Immature natural killer cell (primary cell): ENCODE results near the gene MAGI1. TPM values are rescaled to one million over a fixed set of nuclear protein-coding genes. Genes with fewer than 3 reads are reported as not detected.

Source experiments
- DNase-seq, 3 donors: peaks; one replicate each; pipeline ENCODE4 v3.0.0; 2022; ENCODE audit warnings: mixed read lengths in 1 of 3
- H3K27ac Mint-ChIP-seq, 6 donors: one replicate each; pipeline ENCODE4 v1.8.0; 2020; ENCODE audit warnings: mixed read lengths in 6 of 6, mild to moderate bottlenecking in 5 of 6, inconsistent platforms in 4 of 6, moderate library complexity in 3 of 6
- H3K27me3 Mint-ChIP-seq, 3 donors: one replicate each; pipeline ENCODE4 v1.8.0; 2020 to 2021; ENCODE audit warnings: low read depth in 3 of 3, mild to moderate bottlenecking in 3 of 3, mixed read lengths in 3 of 3, moderate library complexity in 3 of 3, inconsistent platforms in 1 of 3
- H3K36me3 Mint-ChIP-seq, 3 donors: one replicate each; pipeline ENCODE4 v1.8.0; 2020; ENCODE audit warnings: mixed read lengths in 3 of 3, inconsistent platforms in 2 of 3, mild to moderate bottlenecking in 2 of 3
- H3K4me1 Mint-ChIP-seq, 2 donors: one replicate each; pipeline ENCODE4 v1.8.0; 2020; ENCODE audit warnings: inconsistent platforms in 2 of 2, mild to moderate bottlenecking in 2 of 2, mixed read lengths in 2 of 2, moderate library complexity in 1 of 2
- H3K4me3 Mint-ChIP-seq, 5 donors: one replicate each; pipeline ENCODE4 v1.8.0; 2020; ENCODE audit warnings: mild to moderate bottlenecking in 5 of 5, mixed read lengths in 5 of 5, inconsistent platforms in 3 of 5, moderate library complexity in 3 of 5
- H3K9me3 Mint-ChIP-seq, 6 donors: one replicate each; pipeline ENCODE4 v1.8.0; 2020; ENCODE audit warnings: mild to moderate bottlenecking in 6 of 6, mixed read lengths in 6 of 6, inconsistent platforms in 4 of 6, moderate library complexity in 3 of 6
- polyA plus RNA-seq, 3 donors: library from polyadenylated mRNA; unstranded; fragments of 300-500 nt; fragmentation: Illumina TruSeq; gene quantifications; one replicate each; pipeline ENCODE4 v1.2.3, GENCODE V29; 2021

MAGI1 gene
- polyA plus RNA-seq, 3 donors from 2014 or later, result not detected

DNA sequence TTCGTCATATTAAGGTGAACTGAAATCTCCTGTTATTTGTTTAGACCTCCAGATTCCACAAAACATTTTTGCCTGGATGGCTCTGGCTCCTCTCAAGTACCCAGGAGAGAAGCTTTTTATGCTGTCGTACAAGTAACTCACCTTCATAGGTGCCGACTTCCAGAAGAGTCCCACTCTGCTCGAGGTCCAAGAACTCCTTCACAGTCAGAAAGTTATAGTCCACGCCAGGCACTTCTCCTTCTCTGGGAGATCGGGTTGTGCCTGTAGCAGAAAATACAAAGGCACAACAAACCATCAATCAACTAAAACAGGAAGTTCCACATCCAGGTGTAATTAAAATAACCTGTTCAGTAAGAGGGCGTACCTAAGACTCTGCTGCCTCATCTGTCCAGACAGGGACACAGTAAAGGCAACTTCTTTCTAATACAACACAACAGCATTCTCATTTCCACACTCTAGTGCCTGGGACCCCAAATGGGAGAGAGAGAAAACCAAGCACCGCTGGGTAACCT lies 545.3 kb downstream of the MAGI1 start:
- peaks cover 0 to 4% (median 0%) of the 10 kb centered on the region in 3 donors for H3K36me3 Mint-ChIP-seq
- H3K27me3 Mint-ChIP-seq, result peaks cover 0 to 3% (median 0%) of the 10 kb centered on the region in 3 donors
- H3K4me3 Mint-ChIP-seq, result no peak overlapping the region
- no peaks in the 10 kb centered on the region for H3K4me1 Mint-ChIP-seq
- H3K27ac Mint-ChIP-seq, result no peak overlapping the region
- peaks cover 2 to 38% (median 9%) of the 10 kb centered on the region in 6 donors for H3K9me3 Mint-ChIP-seq
- DNase-seq, result no peak

- no peak overlapping the region for H3K27ac Mint-ChIP-seq
Observed at GRCh38 chr3:65492249-65492648, 546.5 kb downstream of the MAGI1 start.

GRCh38 chr3:65490114-65490513 lies 548.6 kb downstream of the MAGI1 start:
- H3K27ac Mint-ChIP-seq, result no peak overlapping the region
- H3K4me1 Mint-ChIP-seq, result no peaks in the 10 kb centered on the region
- no peak overlapping the region for H3K4me3 Mint-ChIP-seq
- peaks cover 0 to 34% (median 3%) of the 10 kb centered on the region in 6 donors for H3K9me3 Mint-ChIP-seq
- no peak for DNase-seq
- no peaks in the 10 kb centered on the region for H3K36me3 Mint-ChIP-seq
- peaks cover 0 to 3% (median 0%) of the 10 kb centered on the region in 3 donors for H3K27me3 Mint-ChIP-seq

More at GRCh38 chr3:65492249-65492648, 546.5 kb downstream of the MAGI1 start:
- Mint-ChIP-seq H3K4me3 (no peak overlapping the region), H3K9me3 (peaks cover 2 to 39% (median 9%) of the 10 kb centered on the region in 6 donors), H3K27me3 (peaks cover 0 to 3% (median 0%) of the 10 kb centered on the region in 3 donors), H3K4me1 (no peaks in the 10 kb centered on the region), H3K36me3 (peaks cover 0 to 4% (median 0%) of the 10 kb centered on the region in 3 donors)
- DNase-seq, result no peak

GRCh38 chr3:65489253-65489652 lies 549.5 kb downstream of the MAGI1 start:
- H3K9me3 Mint-ChIP-seq, result peaks cover 0 to 38% (median 3%) of the 10 kb centered on the region in 6 donors
- no peak for DNase-seq
- peaks cover 0 to 3% (median 0%) of the 10 kb centered on the region in 3 donors for H3K27me3 Mint-ChIP-seq
- no peak overlapping the region for H3K27ac Mint-ChIP-seq
- H3K4me1 Mint-ChIP-seq, result no peaks in the 10 kb centered on the region
- H3K36me3 Mint-ChIP-seq, result no peaks in the 10 kb centered on the region
- H3K4me3 Mint-ChIP-seq, result no peak overlapping the region

DNA sequence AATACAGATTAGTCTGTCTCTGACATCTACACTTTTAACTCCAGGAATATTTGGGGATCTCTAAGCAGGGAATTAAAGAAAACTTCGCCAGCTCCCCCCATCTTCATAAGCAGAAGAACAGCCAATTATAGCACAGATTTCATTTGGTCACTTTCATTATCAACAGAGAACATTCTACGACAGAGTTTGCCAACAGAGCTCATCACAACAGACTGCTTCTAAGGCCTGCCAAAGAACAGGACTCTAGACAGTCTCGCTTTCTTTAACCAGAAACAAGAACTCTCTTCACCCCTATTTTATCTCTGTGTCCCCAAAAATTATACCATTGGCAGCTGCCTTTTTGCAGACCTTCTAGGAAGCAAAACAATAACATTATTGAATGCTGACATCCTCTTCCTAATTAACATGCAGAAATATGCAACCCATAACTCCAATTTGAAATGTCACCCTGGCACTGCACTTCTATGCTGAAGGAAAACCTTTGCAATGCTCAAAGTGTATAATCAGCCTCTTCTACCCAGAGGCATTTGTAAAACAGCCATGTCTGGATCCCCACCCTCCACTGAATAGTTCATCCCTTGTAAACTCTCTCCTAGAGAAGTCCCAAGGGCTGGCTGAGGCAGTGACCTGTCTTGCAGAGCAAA lies 552.8 kb downstream of the MAGI1 start:
- Mint-ChIP-seq H3K27me3 (peaks cover 0 to 5% (median 0%) of the 10 kb centered on the region in 3 donors), H3K9me3 (peaks cover 0 to 24% (median 3%) of the 10 kb centered on the region in 6 donors), H3K4me1 (no peaks in the 10 kb centered on the region), H3K36me3 (no peaks in the 10 kb centered on the region), H3K27ac (no peak overlapping the region), H3K4me3 (no peak overlapping the region)
- no peak for DNase-seq

DNA sequence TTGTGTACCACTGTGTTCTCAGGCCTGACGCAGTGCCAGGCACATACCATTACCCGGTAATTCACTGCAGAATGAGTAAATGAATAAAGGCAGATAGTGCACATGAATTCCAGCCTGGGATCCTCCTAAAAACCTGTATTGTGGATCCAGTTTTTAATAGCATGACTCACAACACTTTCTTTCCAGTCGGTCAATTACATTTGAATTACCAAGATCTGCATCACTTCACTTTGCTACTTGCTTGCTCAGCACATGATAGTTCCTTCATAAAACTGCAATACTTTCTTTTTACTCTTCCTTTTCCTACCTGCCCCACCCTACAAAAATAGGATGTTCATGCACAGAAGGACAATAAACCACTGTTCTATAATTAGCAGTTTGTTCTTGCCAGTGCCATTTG lies 553.8 kb downstream of the MAGI1 start:
- Mint-ChIP-seq H3K27me3 (peaks cover 0 to 5% (median 0%) of the 10 kb centered on the region in 3 donors), H3K36me3 (no peaks in the 10 kb centered on the region), H3K4me3 (no peak overlapping the region), H3K9me3 (peaks cover 0 to 23% (median 2%) of the 10 kb centered on the region in 6 donors), H3K4me1 (no peaks in the 10 kb centered on the region), H3K27ac (no peak overlapping the region)
- DNase-seq, result no peak

DNA sequence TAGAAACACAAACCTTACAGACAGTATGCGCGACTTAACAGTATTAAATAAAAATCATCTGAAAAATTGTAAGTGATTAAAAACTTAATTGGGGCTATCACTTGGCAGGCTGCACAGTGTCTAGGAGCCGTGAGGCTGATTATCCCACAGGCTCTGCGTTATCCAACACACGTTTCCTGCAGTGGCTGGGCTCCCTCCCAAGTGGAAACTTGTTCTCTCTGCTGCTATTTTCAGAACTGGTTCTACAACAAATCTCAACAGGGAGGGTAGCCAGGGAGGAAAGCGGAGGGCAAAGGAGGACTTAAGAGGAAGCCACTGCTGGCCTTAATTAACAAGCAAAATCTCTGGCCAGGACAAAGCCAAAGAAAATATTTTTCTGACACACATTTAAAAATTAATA lies 555.2 kb downstream of the MAGI1 start:
- Mint-ChIP-seq H3K36me3 (no peaks in the 10 kb centered on the region), H3K4me1 (no peaks in the 10 kb centered on the region), H3K9me3 (peaks cover 0 to 15% (median 4%) of the 10 kb centered on the region in 6 donors), H3K4me3 (no peak overlapping the region), H3K27ac (no peak overlapping the region), H3K27me3 (peaks cover 0 to 2% (median 0%) of the 10 kb centered on the region in 3 donors)
- no peak for DNase-seq

GRCh38 chr3:65483011-65483410 lies 555.7 kb downstream of the MAGI1 start:
- peaks cover 0 to 15% (median 4%) of the 10 kb centered on the region in 6 donors for H3K9me3 Mint-ChIP-seq
- DNase-seq, result no peak
- H3K27ac Mint-ChIP-seq, result no peak overlapping the region
- no peaks in the 10 kb centered on the region for H3K4me1 Mint-ChIP-seq
- H3K36me3 Mint-ChIP-seq, result no peaks in the 10 kb centered on the region
- peaks cover 0 to 2% (median 0%) of the 10 kb centered on the region in 3 donors for H3K27me3 Mint-ChIP-seq
- H3K4me3 Mint-ChIP-seq, result no peak overlapping the region

DNA sequence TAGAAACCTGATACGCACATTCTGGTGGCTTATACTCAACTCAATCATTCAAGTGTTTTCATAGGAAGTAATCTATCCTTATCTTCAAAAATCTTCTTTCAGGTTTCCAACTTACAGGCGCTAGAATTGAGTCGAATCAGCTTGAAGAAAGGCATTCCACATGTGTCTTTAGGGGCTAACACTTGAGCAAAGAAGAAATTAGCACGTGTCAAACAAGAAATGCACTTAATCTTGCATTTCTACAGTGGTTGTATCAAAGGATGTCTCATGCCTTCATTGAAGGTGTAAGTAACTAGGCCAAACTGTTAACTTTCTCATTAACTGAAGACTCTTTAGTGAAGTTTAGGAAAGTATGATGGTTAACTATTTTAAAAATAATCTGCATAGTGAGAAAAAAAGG lies 557.6 kb downstream of the MAGI1 start:
- no peaks in the 10 kb centered on the region for H3K36me3 Mint-ChIP-seq
- no peaks in the 10 kb centered on the region for H3K4me1 Mint-ChIP-seq
- no peak overlapping the region for H3K4me3 Mint-ChIP-seq
- H3K27me3 Mint-ChIP-seq, result peaks cover 0 to 2% (median 0%) of the 10 kb centered on the region in 3 donors
- H3K27ac Mint-ChIP-seq, result no peak overlapping the region
- H3K9me3 Mint-ChIP-seq, result peaks cover 0 to 8% (median 4%) of the 10 kb centered on the region in 6 donors
- DNase-seq, result no peak

DNA sequence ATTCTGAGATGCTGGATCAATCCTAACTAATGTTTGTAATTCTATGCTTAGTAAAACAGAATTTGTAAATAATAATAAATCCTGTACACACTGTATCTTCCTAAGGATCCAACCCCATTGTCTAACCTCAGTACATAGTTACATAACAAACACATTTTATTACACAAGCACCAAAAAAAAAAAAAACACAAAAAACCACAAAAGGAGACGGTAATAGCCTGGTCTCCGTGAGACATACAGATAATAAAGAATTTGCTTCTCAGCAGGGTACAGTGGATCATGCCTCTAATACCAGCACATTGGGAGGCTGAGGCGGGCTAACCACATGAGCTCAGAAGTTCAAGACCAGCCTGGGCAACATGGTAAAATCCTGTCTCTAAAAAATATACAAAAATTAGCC lies 558.7 kb downstream of the MAGI1 start:
- no peak for DNase-seq
- Mint-ChIP-seq H3K9me3 (peaks cover 0 to 8% (median 4%) of the 10 kb centered on the region in 6 donors), H3K27me3 (peaks cover 0 to 2% (median 0%) of the 10 kb centered on the region in 3 donors), H3K36me3 (no peaks in the 10 kb centered on the region), H3K4me3 (no peak overlapping the region), H3K4me1 (no peaks in the 10 kb centered on the region), H3K27ac (no peak overlapping the region)

DNA sequence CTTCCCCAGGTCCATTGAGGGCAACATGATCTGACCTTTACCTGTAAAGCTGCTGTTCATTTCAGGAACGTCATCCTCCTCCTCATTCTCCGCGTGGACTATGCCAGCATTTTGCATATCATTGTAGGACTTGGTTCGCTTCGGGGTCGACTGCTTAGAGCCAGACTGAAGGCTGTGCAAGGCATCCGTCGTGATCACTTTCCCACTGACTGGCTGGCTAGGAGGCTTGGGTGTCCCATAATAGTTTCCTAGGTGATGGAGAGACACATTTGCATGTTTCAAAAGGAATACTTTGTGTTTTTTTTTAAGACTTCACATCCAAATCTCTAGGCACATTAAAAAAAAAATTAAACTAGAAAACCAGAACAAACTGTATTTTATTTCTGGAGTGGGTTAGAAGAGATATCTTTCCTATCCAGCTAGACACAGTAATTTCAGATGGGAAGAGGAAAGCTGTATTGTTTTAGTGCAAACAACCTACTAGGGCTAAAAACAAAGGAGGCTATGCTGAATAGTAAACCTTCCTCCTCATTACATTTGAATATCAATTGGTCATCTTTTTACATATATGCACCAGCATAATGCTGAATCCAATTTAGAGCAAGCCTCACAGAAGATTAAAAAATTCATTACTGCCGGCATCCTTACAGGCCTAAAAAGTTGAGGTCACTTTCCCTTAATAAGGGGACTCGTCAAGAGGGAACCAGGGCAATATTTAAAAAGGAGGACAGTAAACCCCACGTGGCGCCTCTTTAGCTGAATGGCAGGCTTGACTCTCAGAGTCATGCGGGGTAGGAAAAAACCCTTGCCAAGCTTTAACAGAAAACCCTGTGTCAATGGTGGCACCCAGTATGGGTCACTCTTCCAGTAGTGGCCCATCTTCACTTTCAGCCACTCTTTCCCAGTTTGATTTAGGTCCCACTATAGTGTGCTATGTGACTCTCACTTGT lies 559.9 kb downstream of the MAGI1 start:
- peaks cover 0 to 4% (median 1%) of the 10 kb centered on the region in 6 donors for H3K9me3 Mint-ChIP-seq

DNA sequence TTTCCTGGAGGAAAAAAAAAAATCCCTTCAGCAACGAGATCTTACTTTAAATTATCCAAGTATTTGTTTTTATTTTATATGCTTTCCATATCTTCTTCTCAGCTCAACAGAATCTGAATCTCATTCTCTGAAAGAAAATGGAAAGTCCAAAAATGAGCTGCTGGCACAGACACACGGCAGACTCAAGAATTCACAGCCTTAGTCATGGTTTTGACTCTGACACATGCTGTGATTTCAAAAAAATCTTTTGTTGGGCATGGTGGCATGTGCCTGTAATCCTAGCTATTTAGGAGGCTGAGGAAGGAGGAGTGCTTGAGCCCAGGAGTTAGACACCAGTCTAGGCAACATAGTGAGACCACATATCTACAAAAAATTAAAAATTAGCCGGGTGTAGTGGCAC lies 565.0 kb downstream of the MAGI1 start:
- H3K27me3 Mint-ChIP-seq, result no peaks in the 10 kb centered on the region
- H3K4me1 Mint-ChIP-seq, result no peaks in the 10 kb centered on the region

More for the DNA sequence above, 559.9 kb downstream of the MAGI1 start:
- Mint-ChIP-seq H3K4me3 (no peak overlapping the region), H3K27me3 (peaks cover 0 to 2% (median 0%) of the 10 kb centered on the region in 3 donors), H3K27ac (no peak overlapping the region), H3K36me3 (no peaks in the 10 kb centered on the region), H3K4me1 (no peaks in the 10 kb centered on the region)
- no peak for DNase-seq

DNA sequence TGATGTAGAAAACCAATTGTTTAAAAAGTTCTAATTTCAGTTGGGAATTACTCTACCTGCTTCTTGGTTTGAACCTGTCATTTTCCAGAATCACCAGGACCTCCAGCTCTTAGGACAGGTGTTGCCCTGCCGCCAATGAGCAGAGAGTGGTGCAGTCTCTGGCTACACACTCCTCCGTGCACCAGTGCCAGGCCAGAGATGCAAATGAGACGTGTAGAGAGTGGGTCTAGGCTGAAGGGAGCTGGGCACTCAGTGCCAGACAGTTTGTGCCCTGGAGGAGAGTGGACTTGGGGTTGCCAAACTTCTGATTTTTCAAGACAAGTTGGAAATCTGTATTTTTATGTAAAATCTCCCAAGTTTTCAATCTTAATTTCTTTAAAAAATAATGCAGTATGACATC lies 566.2 kb downstream of the MAGI1 start:
- Mint-ChIP-seq H3K4me3 (no peak overlapping the region), H3K27me3 (no peaks in the 10 kb centered on the region), H3K36me3 (no peaks in the 10 kb centered on the region), H3K4me1 (no peaks in the 10 kb centered on the region), H3K27ac (no peak overlapping the region), H3K9me3 (peaks cover 4 to 18% (median 8%) of the 10 kb centered on the region in 6 donors)
- DNase-seq, result no peak

More for the DNA sequence above, 565.0 kb downstream of the MAGI1 start:
- no peak overlapping the region for H3K4me3 Mint-ChIP-seq
- peaks cover 1 to 10% (median 6%) of the 10 kb centered on the region in 6 donors for H3K9me3 Mint-ChIP-seq
- no peak overlapping the region for H3K27ac Mint-ChIP-seq
- no peaks in the 10 kb centered on the region for H3K36me3 Mint-ChIP-seq
- no peak for DNase-seq
